GM12878 (cell line): ENCODE measurements around the gene EIF3D. TPM values are rescaled to one million over a fixed set of nuclear protein-coding genes. Genes with fewer than 3 reads are reported as not detected.

ENCODE experiments used
- ATAC-seq: fragments of 200-7000 bp; cut with Tn5 transposase; 3 replicates; pipeline ENCODE4 v1.9.1; 2020; ENCODE audit warnings: mild to moderate bottlenecking, moderate library complexity
- BruUV-seq: library from RNA; stranded (reverse); fragments of 400-500 nt; replicated peaks from 2 replicates; lab custom pipeline; 2021; lab: Mats Ljungman, UMichigan
- CTCF ChIA-PET: fragments of 300-600 bp; sonication (Branson Sonifier 250); formaldehyde crosslinking; extraction: SDS; loops from one replicate; lab custom pipeline; 2021; ENCODE audit warnings: inconsistent platforms; lab: Yijun Ruan, JAX
- POLR2A ChIA-PET: fragments of 350-600 bp; formaldehyde crosslinking; extraction: SDS; loops from one replicate; lab custom pipeline; 2021; ENCODE audit warnings: inconsistent platforms; lab: Charles Lee
- RAD21 ChIA-PET: fragments of 300-600 bp; sonication (Branson Sonifier 250); formaldehyde crosslinking; loops from one replicate; lab custom pipeline; 2023; ENCODE audit warnings: antibody characterized with exemption; ENCODE audit not compliant: unreplicated experiment; lab: Charles Lee
- SMC1A ChIA-PET: fragments of 300-600 bp; sonication (Branson Sonifier 250); formaldehyde crosslinking; loops from one replicate; lab custom pipeline; 2023; ENCODE audit not compliant: unreplicated experiment, uncharacterized antibody; lab: Charles Lee
- DNase-seq: peaks from one replicate; pipeline ENCODE4 v3.0.0-alpha.2; 2011; ENCODE audit warnings: low read depth, low spot score
- FAIRE-seq: peaks from 3 replicates; lab custom pipeline; 2011; peaks lifted over from hg19 to GRCh38; lab: Jason Lieb, UNC
- H2AFZ ChIP-seq: 2 replicates; pipeline ENCODE4 v1.6.0; 2011; ENCODE audit warnings: low read depth, low read length, control low read depth; ENCODE audit not compliant: control insufficient read depth
- H3K27ac ChIP-seq: 2 replicates; pipeline ENCODE4 v1.5.1; 2011; ENCODE audit warnings: control low read depth; ENCODE audit not compliant: control insufficient read depth, insufficient read depth
- H3K27me3 ChIP-seq, 2 experiments: replicated peaks in 1 of 2; 2 replicates each; pipeline versions ENCODE4 v1.6.0 to v1.6.1; 2011; ENCODE audit warnings: low read length in 1 of 2; ENCODE audit not compliant: control insufficient read depth in 2 of 2, insufficient read depth in 2 of 2
- H3K36me3 ChIP-seq, 2 experiments: 2 replicates each; pipeline ENCODE4 v1.5.1; 2011; ENCODE audit warnings: low read length in 1 of 2; ENCODE audit not compliant: control insufficient read depth in 2 of 2, insufficient read depth in 2 of 2
- H3K4me1 ChIP-seq: 2 replicates; pipeline ENCODE4 v1.6.1; 2011; ENCODE audit warnings: mild to moderate bottlenecking, low read length, moderate library complexity, mixed read lengths; ENCODE audit not compliant: control insufficient read depth, insufficient read depth
- H3K4me2 ChIP-seq: 2 replicates; pipeline ENCODE4 v1.6.0; 2011; ENCODE audit warnings: control low read depth; ENCODE audit not compliant: control insufficient read depth, insufficient read depth
- H3K4me3 ChIP-seq: fragments of 200-600 bp; sonication (generic); 2 replicates; pipeline ENCODE4 v1.5.1; 2016
- H3K79me2 ChIP-seq: 2 replicates; pipeline ENCODE4 v1.6.0; 2011; ENCODE audit warnings: low read length; ENCODE audit not compliant: control insufficient read depth, insufficient read depth
- H3K9ac ChIP-seq: 2 replicates; pipeline ENCODE4 v1.8.0; 2011; ENCODE audit warnings: low read length, control low read depth, mixed read lengths; ENCODE audit not compliant: control insufficient read depth, insufficient read depth
- H3K9me3 ChIP-seq: replicated peaks from 3 replicates; pipeline ENCODE4 v1.5.1; 2011; ENCODE audit warnings: mild to moderate bottlenecking, low read length; ENCODE audit not compliant: control insufficient read depth, insufficient read depth
- H4K20me1 ChIP-seq: 2 replicates; pipeline ENCODE4 v1.6.0; 2011; ENCODE audit not compliant: control insufficient read depth, insufficient read depth
- BCLAF1 ChIP-seq: fragments of 450-650 bp; IDR thresholded peaks from 2 replicates; pipeline ENCODE4 v1.6.1; 2017; ENCODE audit warnings: antibody characterized with exemption, mild to moderate bottlenecking, moderate library complexity
- BRCA1 ChIP-seq: IDR thresholded peaks from 2 replicates; pipeline ENCODE4 v1.6.1; 2011; ENCODE audit warnings: low read depth, low read length, improper control_type of control experiment
- ELK1 ChIP-seq: IDR thresholded peaks from 2 replicates; pipeline ENCODE4 v1.6.1; 2012; ENCODE audit warnings: low read depth, low read length, improper control_type of control experiment
- GABPA ChIP-seq: IDR thresholded peaks from 2 replicates; pipeline ENCODE4 v1.6.1; 2014; ENCODE audit warnings: antibody characterized with exemption, low read depth, mild to moderate bottlenecking, inconsistent platforms
- HDAC6 ChIP-seq: fragments of 200-600 bp; sonication (generic); IDR thresholded peaks from one replicate; pipeline ENCODE4 v1.8.0; 2017; ENCODE audit warnings: antibody characterized with exemption; ENCODE audit not compliant: unreplicated experiment
- IKZF1 ChIP-seq: fragments of 450-650 bp; conservative IDR thresholded peaks from 2 replicates; pipeline ENCODE4 v1.6.1; 2017; ENCODE audit warnings: antibody characterized with exemption, mild to moderate bottlenecking
- IRF3 ChIP-seq: fragments of 450-650 bp; IDR thresholded peaks from 2 replicates; pipeline ENCODE4 v1.6.1; 2014; ENCODE audit warnings: mild to moderate bottlenecking
- MEF2B ChIP-seq: fragments of 450-650 bp; IDR thresholded peaks from 2 replicates; pipeline ENCODE4 v1.6.1; 2018; ENCODE audit warnings: mild to moderate bottlenecking, moderate library complexity; ENCODE audit not compliant: partially characterized antibody, poor library complexity, severe bottlenecking
- NR2C1 ChIP-seq: fragments of 450-650 bp; IDR thresholded peaks from 2 replicates; pipeline ENCODE4 v1.6.1; 2017; ENCODE audit warnings: antibody characterized with exemption, mild to moderate bottlenecking, moderate library complexity
- ZBED1 ChIP-seq: IDR thresholded peaks from 2 replicates; pipeline ENCODE4 v1.6.1; 2016; ENCODE audit warnings: borderline replicate concordance
- WGBS: methylation state at CpG from one replicate; pipeline ENCODE4 v1.1.6; 2016; ENCODE audit warnings: low lambda C conversion rate; ENCODE audit not compliant: insufficient replicate concordance, insufficient coverage; ENCODE audit errors: missing lambda C conversion rate; 5-methylcytosine and 5-hydroxymethylcytosine counted together
- in situ Hi-C: fragments of 300-500 bp; cut with MboI; formaldehyde crosslinking; loops from 9 replicates; pipeline ENCODE4 v1.14.3; 2018; ENCODE audit warnings: mixed read lengths
- intact Hi-C: fragments of 100-400 bp; cut with micrococcal nuclease; formaldehyde crosslinking; loops from one replicate; pipeline ENCODE4 v1.14.2; 2022; ENCODE audit not compliant: unreplicated experiment
- polyA plus RNA-seq, 11 experiments: library from polyadenylated mRNA; depleted of rRNA in 4 of 11; unstranded in 6 of 11; stranded (reverse) in 5 of 11; fragments of >200 nt; fragmentation: Nextera tagmentation in 4 of 11; fragmentation: Illumina TruSeq in 1 of 11; extraction: Ambion mirVana in 4 of 11; extraction: Trizol in 1 of 11; gene quantifications; 1 replicate in 1 of 11; 2 replicates in 10 of 11; pipeline versions ENCODE4 v1.2.1 to v1.2.3, GENCODE V29; 2011 to 2016; ENCODE audit warnings: inconsistent platforms in 2 of 11, missing spikeins in 2 of 11, low read depth in 1 of 11
- total RNA-seq, 4 experiments: library from RNA; depleted of rRNA in 3 of 4; stranded (reverse); fragments of >200 nt in 3 of 4; fragmentation: Illumina TruSeq in 1 of 4; extraction: Trizol in 1 of 4; gene quantifications; 2 replicates each; pipeline versions ENCODE4 v1.2.1 to v1.2.3, GENCODE V29; 2013 to 2021

The EIF3D gene
- total and polyA plus RNA-seq, 10 of the 15 experiments (the other 5 are each of a cell fraction or from before 2014, with no cell fraction given), result 240 to 558 (median 420) TPM

GRCh38 chr22:36578619-36579018, 49.7 kb upstream of the EIF3D start:
- H3K27ac ChIP-seq, result no peak overlapping the region
- ChIA-PET POLR2A (no interaction called here), RAD21 (no interaction called here), CTCF (no interaction called here), SMC1A (no interaction called here)
- 63% methylated on average over 7 of the region's 7 CpGs for WGBS
- H2AFZ ChIP-seq, result no peak overlapping the region
- BruUV-seq, result no TSS peak
- H3K27me3 ChIP-seq, result peaks cover 0 to 4% of the 10 kb centered on the region in 2 experiments; a peak in 2 of 4 replicates
- no peaks in the 10 kb centered on the region for H3K4me1 ChIP-seq
- H3K79me2 ChIP-seq, result no peaks in the 10 kb centered on the region
- H3K9me3 ChIP-seq, result no peaks in the 10 kb centered on the region
- intact Hi-C loops, result no loop called here
- no peak overlapping the region for H3K9ac ChIP-seq
- H3K4me3 ChIP-seq, result no peak overlapping the region
- H3K36me3 ChIP-seq, result no peaks in the 10 kb centered on the region
- no peak for FAIRE-seq
- no peak for ATAC-seq
- no peak overlapping the region for H3K4me2 ChIP-seq
- in situ Hi-C loops, result no loop called here
- no peaks in the 10 kb centered on the region for H4K20me1 ChIP-seq
- TF ChIP-seq IKZF1 (no peak), ELK1 (no peak), BRCA1 (no peak), IRF3 (no peak), MEF2B (no peak), HDAC6 (no peak), BCLAF1 (no peak), NR2C1 (no peak), GABPA (no peak), ZBED1 (no peak)
- no peak for DNase-seq
